SK-N-SH treated with all-trans-retinoic acid at 6 μM for 48 hours (cell line): Measurements from ENCODE around the gene FARS2.

Experiments
- CSRNP3 ChIP-seq: fragments of 250-450 bp; sonication (Bioruptor Pico); IDR thresholded peaks from 2 replicates; pipeline ENCODE4 v1.5.1; 2021; ENCODE audit warnings: mild to moderate bottlenecking, moderate library complexity
- PPARA ChIP-seq: fragments of 250-450 bp; sonication (Bioruptor Pico); IDR thresholded peaks from 2 replicates; pipeline ENCODE4 v1.5.0; 2020; ENCODE audit warnings: mild to moderate bottlenecking, borderline replicate concordance
- TCF4 ChIP-seq: fragments of 250-450 bp; sonication (Bioruptor Pico); IDR thresholded peaks from 2 replicates; pipeline ENCODE4 v1.8.0; 2021; ENCODE audit warnings: mild to moderate bottlenecking, moderate library complexity, borderline replicate concordance
- ZFP30 ChIP-seq: fragments of 450-650 bp; formaldehyde crosslinking; IDR thresholded peaks from 2 replicates; pipeline ENCODE4 v1.5.0; 2022; ENCODE audit warnings: mild to moderate bottlenecking, moderate library complexity
- ZNF8 ChIP-seq: fragments of 450-650 bp; formaldehyde crosslinking; IDR thresholded peaks from 2 replicates; pipeline ENCODE4 v1.5.0; 2020; ENCODE audit warnings: mild to moderate bottlenecking, moderate library complexity

DNA sequence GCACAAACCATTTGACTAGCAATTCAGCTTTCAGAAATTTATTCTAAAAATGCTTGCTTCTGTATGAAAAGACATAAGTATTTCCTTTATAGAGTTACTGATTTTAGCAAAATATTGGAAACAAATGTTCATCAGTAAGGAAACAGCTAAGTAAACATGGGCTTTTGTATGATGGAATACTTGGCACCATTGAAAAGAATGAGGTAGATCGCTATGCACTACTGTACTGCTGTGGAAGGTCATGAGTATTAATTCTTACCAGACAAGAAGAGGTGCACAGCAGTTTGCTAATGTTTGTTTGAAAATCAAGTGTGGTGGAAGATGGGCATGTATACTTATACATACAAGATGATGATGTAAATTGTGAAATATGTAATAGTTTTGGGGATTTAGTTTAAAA, 73.0 kb downstream of the FARS2 start:
- TF ChIP-seq PPARA (CRISPR knock-in tag) (no peak), ZNF8 (CRISPR knock-in tag) (no peak), ZFP30 (CRISPR knock-in tag) (no peak), CSRNP3 (no peak), TCF4 (CRISPR knock-in tag) (no peak)
